ENCODE measurements around the gene CHP1. TPM values are rescaled to one million over a fixed set of nuclear protein-coding genes. Genes with fewer than 3 reads are reported as not detected.

CHP1 gene
- total RNA-seq, 1 donor from 2014 or later, result 77.0 TPM

DNA sequence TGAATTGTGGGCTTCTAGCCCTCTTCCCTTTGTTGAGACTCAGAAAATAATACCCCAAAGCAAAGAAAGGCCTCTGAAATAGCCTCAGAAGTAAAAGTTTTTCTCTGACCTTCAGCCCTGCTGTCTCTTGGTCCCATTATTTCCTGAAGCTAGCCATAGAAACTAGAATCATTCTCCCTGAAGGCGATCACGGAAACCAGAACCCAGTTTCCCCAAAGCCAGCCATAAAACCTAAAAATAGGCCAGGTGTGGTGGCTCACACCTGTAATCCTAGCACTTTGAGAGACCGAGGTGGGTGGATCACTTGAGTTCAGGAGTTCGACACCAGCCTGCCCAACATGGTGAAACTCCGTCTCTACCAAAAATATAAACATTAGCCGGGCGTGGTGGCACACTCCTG, 27.7 kb upstream of the CHP1 start:
- no peaks in the 10 kb centered on the region for H3K4me1 Mint-ChIP-seq (ENCODE audit: low read depth)
- no peak for DNase-seq (ENCODE audit: low spot score)
- H3K36me3 Mint-ChIP-seq (ENCODE audit: low read depth), result no peaks in the 10 kb centered on the region

DNA sequence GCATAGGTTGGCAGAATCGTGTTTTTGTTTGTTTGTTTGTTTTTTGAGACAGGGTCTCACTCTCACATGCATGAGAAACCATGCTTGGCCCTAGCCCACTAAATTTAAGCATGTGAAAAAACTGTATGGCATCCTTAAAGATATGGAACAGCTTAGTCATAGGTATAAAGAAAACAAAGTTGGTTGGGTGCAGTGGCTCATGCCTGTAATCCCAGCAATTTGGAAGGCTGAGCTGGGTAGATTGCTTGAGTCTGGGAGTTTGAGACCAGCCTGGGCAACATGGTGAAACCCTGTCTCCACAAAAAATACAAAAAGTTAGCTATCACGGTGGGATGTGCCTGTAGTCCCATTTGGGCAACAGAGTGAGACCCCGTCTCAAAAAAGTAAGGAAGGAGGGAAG, 25.8 kb upstream of the CHP1 start:
- Mint-ChIP-seq H3K4me3 (ENCODE audit: unreplicated experiment) (no peak overlapping the region), H3K27ac (ENCODE audit: unreplicated experiment) (no peak overlapping the region), H3K27me3 (ENCODE audit: low read depth) (peaks cover 8% of the 10 kb centered on the region), H3K36me3 (ENCODE audit: low read depth) (no peaks in the 10 kb centered on the region), H3K4me1 (ENCODE audit: low read depth) (no peaks in the 10 kb centered on the region), H3K9me3 (ENCODE audit: low read depth) (no peaks in the 10 kb centered on the region)
- TF ChIP-seq CTCF (IDR thresholded peaks at IDR 0.05), result no peak
- DNase-seq (ENCODE audit: low spot score), result no peak

More for the DNA sequence above, 27.7 kb upstream of the CHP1 start:
- TF ChIP-seq CTCF (IDR thresholded peaks at IDR 0.05), result no peak
- Mint-ChIP-seq H3K9me3 (ENCODE audit: low read depth) (no peaks in the 10 kb centered on the region), H3K27ac (ENCODE audit: unreplicated experiment) (no peak overlapping the region), H3K4me3 (ENCODE audit: unreplicated experiment) (no peak overlapping the region), H3K27me3 (ENCODE audit: low read depth) (no peaks in the 10 kb centered on the region)

DNA sequence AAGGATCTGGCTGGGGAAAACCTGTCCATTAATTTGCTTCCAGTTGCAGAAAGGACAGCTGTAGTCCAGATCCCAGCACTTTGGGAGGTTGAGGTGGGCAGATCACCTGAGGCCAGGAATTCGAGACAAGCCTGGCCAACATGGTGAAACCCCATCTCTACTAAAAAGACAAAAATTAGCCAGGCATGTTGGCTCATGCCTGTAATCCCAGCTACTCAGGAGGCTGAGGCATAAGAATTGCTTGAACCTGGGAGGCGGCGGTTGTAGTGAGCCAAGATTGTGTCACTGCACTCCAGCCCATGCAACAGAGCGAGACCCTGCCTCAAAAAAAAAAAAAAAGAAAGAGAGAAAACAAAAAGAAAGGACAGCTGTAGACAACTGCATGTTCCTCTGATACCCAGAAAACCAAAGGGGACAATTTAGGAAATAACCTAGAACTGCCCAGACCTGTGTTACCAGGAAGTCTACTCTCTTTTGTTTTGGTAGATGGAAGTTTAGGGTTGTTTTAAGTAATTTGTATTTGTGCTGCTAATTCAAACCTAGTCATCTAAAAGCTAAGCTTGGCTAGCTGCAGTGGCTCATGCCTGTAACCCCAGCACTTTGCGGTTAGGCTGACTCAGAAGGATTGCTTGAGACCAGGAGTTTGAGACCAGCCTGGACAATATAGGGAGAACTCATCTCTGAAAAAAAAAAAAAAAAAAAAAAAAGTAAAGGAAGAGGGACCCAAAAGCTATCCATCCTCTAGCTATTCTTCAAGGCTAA, 23.2 kb upstream of the CHP1 start:
- Mint-ChIP-seq H3K4me3 (ENCODE audit: unreplicated experiment) (no peak overlapping the region), H3K27me3 (ENCODE audit: low read depth) (peaks cover 25% of the 10 kb centered on the region), H3K4me1 (ENCODE audit: low read depth) (no peaks in the 10 kb centered on the region), H3K27ac (ENCODE audit: unreplicated experiment) (no peak overlapping the region), H3K9me3 (ENCODE audit: low read depth) (no peaks in the 10 kb centered on the region), H3K36me3 (ENCODE audit: low read depth) (no peaks in the 10 kb centered on the region)
- no peak for TF ChIP-seq CTCF (IDR thresholded peaks at IDR 0.05)
- DNase-seq (ENCODE audit: low spot score), result no peak

- Mint-ChIP-seq H3K27ac (ENCODE audit: unreplicated experiment) (no peak overlapping the region), H3K9me3 (ENCODE audit: low read depth) (no peaks in the 10 kb centered on the region), H3K27me3 (ENCODE audit: low read depth) (peaks cover 46% of the 10 kb centered on the region), H3K36me3 (ENCODE audit: low read depth) (no peaks in the 10 kb centered on the region), H3K4me1 (ENCODE audit: low read depth) (no peaks in the 10 kb centered on the region), H3K4me3 (ENCODE audit: unreplicated experiment) (no peak overlapping the region)
- TF ChIP-seq CTCF (IDR thresholded peaks at IDR 0.05), result no peak
- no peak for DNase-seq (ENCODE audit: low spot score)
These were observed 15.4 kb upstream of the CHP1 start for GRCh38 chr15:41215708-41216107.

- Mint-ChIP-seq H3K4me1 (ENCODE audit: low read depth) (no peaks in the 10 kb centered on the region), H3K27ac (ENCODE audit: unreplicated experiment) (no peak overlapping the region), H3K9me3 (ENCODE audit: low read depth) (no peaks in the 10 kb centered on the region), H3K27me3 (ENCODE audit: low read depth) (peaks cover 36% of the 10 kb centered on the region), H3K36me3 (ENCODE audit: low read depth) (no peaks in the 10 kb centered on the region), H3K4me3 (ENCODE audit: unreplicated experiment) (no peak overlapping the region)
- DNase-seq (ENCODE audit: low spot score), result no peak
- no peak for TF ChIP-seq CTCF (IDR thresholded peaks at IDR 0.05)
These were observed 12.2 kb upstream of the CHP1 start for GRCh38 chr15:41218851-41219250.
